Measurements from ENCODE around the gene ELL2. TPM values are rescaled to one million over a fixed set of nuclear protein-coding genes. Genes with fewer than 3 reads are reported as not detected.
A peak's percentile ranks its signal among the peaks of the same experiment; 100 is the strongest.

The ELL2 gene
- total and polyA plus RNA-seq, 2 of the 13 experiments (the other 11 are each of a cell fraction or from before 2014, with no cell fraction given) = 78.9 to 97.1 TPM

- TF ChIP-seq ZSCAN9 (CRISPR knock-in tag; IDR thresholded peaks at IDR 0.05; ENCODE audit: borderline replicate concordance) (peak; percentile 72; the same call in 1 of the 2 replicates), KLF16 (CRISPR knock-in tag; IDR thresholded peaks at IDR 0.05) (peak in 1 of 2 experiments; percentile 68; a peak in 1 of 4 replicates), CEBPG (CRISPR knock-in tag; IDR thresholded peaks at IDR 0.05) (peak; percentile 94), ZNF335 (CRISPR knock-in tag; IDR thresholded peaks at IDR 0.05) (no peak), TBX2 (CRISPR knock-in tag; IDR thresholded peaks at IDR 0.05; ENCODE audit: borderline replicate concordance) (peak; percentile 86), ZNF530 (CRISPR knock-in tag; IDR thresholded peaks at IDR 0.05; ENCODE audit: low read depth) (no peak), MIER3 (CRISPR knock-in tag; IDR thresholded peaks at IDR 0.05; ENCODE audit: borderline replicate concordance) (peak; percentile 87; the same call in 1 of the 2 replicates), SALL1 (CRISPR knock-in tag; IDR thresholded peaks at IDR 0.05) (peak; percentile 59; the same call in 1 of the 2 replicates), FOXK1 (CRISPR knock-in tag; IDR thresholded peaks at IDR 0.05; ENCODE audit: borderline replicate concordance, low read depth) (peak; percentile 56; the same call in 1 of the 2 replicates), ZIK1 (CRISPR knock-in tag; IDR thresholded peaks at IDR 0.05; ENCODE audit: borderline replicate concordance, low read depth) (no peak), GATAD1 (CRISPR knock-in tag; IDR thresholded peaks at IDR 0.05) (peak; percentile 28; the same call in 1 of the 2 replicates), JUN (CRISPR knock-in tag; IDR thresholded peaks at IDR 0.05) (no peak), BCL6 (CRISPR knock-in tag; IDR thresholded peaks at IDR 0.05) (peak; percentile 79), MIXL1 (CRISPR knock-in tag; IDR thresholded peaks at IDR 0.05) (peak; percentile 92; the same call in 1 of the 2 replicates), RERE (CRISPR knock-in tag; IDR thresholded peaks at IDR 0.05; ENCODE audit: low read depth) (peak; percentile 33; the same call in 1 of the 2 replicates), TRIM24 (CRISPR knock-in tag; IDR thresholded peaks at IDR 0.05) (no peak), ZNF687 (CRISPR knock-in tag; IDR thresholded peaks at IDR 0.05) (no peak), ZFP37 (CRISPR knock-in tag; IDR thresholded peaks at IDR 0.05; ENCODE audit: borderline replicate concordance) (no peak), ISL2 (CRISPR knock-in tag; IDR thresholded peaks at IDR 0.05) (0 out of 2 replicates have a peak, but pooled peaks have one; percentile 26), DMAP1 (CRISPR knock-in tag; IDR thresholded peaks at IDR 0.05) (0 out of 2 replicates have a peak, but pooled peaks have one; percentile 56), ETV5 (CRISPR knock-in tag; IDR thresholded peaks at IDR 0.05; ENCODE audit: borderline replicate concordance) (peak; percentile 60; the same call in 1 of the 2 replicates), MED1 (CRISPR knock-in tag; IDR thresholded peaks at IDR 0.05) (peak; percentile 82)
These were observed 36.8 kb downstream of the ELL2 start (continued) for GRCh38 chr5:95924720-95925377.

Measured in HepG2 (cell line).